ENCODE measurements around the gene GCC1.
"Not testable (repeated sequence)": the region's sequence is repeated elsewhere in the genome, so short reads cannot be mapped to it uniquely, and the experiment has no call there.

Gene GCC1

GRCh38 chr7:127580612-127581011 is 4.8 kb downstream of the GCC1 start:
- no peak for DNase-seq
- TF ChIP-seq, protein P1, sequence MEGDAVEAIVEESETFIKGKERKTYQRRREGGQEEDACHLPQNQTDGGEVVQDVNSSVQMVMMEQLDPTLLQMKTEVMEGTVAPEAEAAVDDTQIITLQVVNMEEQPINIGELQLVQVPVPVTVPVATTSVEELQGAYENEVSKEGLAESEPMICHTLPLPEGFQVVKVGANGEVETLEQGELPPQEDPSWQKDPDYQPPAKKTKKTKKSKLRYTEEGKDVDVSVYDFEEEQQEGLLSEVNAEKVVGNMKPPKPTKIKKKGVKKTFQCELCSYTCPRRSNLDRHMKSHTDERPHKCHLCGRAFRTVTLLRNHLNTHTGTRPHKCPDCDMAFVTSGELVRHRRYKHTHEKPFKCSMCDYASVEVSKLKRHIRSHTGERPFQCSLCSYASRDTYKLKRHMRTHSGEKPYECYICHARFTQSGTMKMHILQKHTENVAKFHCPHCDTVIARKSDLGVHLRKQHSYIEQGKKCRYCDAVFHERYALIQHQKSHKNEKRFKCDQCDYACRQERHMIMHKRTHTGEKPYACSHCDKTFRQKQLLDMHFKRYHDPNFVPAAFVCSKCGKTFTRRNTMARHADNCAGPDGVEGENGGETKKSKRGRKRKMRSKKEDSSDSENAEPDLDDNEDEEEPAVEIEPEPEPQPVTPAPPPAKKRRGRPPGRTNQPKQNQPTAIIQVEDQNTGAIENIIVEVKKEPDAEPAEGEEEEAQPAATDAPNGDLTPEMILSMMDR (IDR thresholded peaks at IDR 0.05), result no peak
- Mint-ChIP-seq H3K4me1 (peaks cover 30% of the 10 kb centered on the region), H3K9me3 (peaks cover 1% of the 10 kb centered on the region), H3K27me3 (ENCODE audit: low read depth, poor library complexity) (peaks cover under 1% of the 10 kb centered on the region), H3K36me3 (ENCODE audit: low read depth) (peaks cover 23% of the 10 kb centered on the region), H3K27ac (no peak overlapping the region), H3K4me3 (no peak overlapping the region)

GRCh38 chr7:127578711-127579275 is 6.6 kb downstream of the GCC1 start:
- peaks cover 23% of the 10 kb centered on the region for H3K36me3 Mint-ChIP-seq (ENCODE audit: low read depth)
- no peaks in the 10 kb centered on the region for H3K27me3 Mint-ChIP-seq (ENCODE audit: low read depth, poor library complexity)
- H3K9me3 Mint-ChIP-seq, result no peaks in the 10 kb centered on the region
- peaks cover 18% of the 10 kb centered on the region for H3K4me1 Mint-ChIP-seq
- no peak overlapping the region for H3K4me3 Mint-ChIP-seq
- peak overlapping the region; percentile 8 for H3K27ac Mint-ChIP-seq
- TF ChIP-seq, protein P1 (IDR thresholded peaks at IDR 0.05), result no peak
- DNase-seq, result no peak

- no peaks in the 10 kb centered on the region for H3K9me3 Mint-ChIP-seq
- no peak for DNase-seq
- H3K36me3 Mint-ChIP-seq (ENCODE audit: low read depth), result peaks cover 17% of the 10 kb centered on the region
- no peak overlapping the region for H3K4me3 Mint-ChIP-seq
- TF ChIP-seq, protein P1 (IDR thresholded peaks at IDR 0.05), result no peak
- H3K27ac Mint-ChIP-seq, result peak overlapping the region; percentile 8
- peaks cover 12% of the 10 kb centered on the region for H3K4me1 Mint-ChIP-seq
- no peaks in the 10 kb centered on the region for H3K27me3 Mint-ChIP-seq (ENCODE audit: low read depth, poor library complexity)
These were observed 7.2 kb downstream of the GCC1 start for GRCh38 chr7:127578036-127578684.

DNA sequence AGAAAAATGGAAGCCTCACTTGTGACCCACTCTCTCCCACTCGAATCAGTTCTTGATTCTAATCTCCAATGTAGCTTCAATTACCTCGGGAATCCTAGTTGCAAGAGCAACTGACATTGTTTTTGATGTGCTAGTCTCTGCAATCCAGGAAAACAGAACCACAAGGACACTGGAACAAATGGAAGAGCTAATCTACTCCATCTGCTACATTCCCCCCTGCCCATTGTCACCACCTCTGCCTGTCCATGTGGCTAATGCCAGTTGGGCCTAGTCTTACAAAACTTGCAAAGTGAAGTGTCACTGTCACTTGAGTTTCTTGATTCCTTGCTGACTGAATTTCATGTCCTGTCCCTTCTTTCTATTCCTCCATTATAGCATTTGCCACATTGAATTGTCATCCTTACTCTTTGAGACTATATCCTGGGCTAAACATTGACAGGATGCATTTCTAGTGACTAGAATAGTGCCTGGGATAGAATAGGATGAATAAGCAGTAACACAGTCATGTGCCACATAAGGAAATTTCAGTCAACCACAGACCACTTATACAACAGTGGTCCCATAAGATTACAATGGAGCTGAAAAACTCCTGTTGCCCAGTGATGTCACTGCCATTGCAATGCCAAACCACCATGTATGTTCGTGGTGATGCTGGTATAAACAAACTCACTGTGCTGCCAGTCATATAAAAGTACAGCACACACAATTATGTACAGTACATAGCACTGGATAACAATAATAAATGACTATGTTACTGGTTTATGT is 13.5 kb downstream of the GCC1 start:
- H3K36me3 Mint-ChIP-seq (ENCODE audit: low read depth), result peaks cover 9% of the 10 kb centered on the region
- no peaks in the 10 kb centered on the region for H3K4me1 Mint-ChIP-seq
- peaks cover 12% of the 10 kb centered on the region for H3K9me3 Mint-ChIP-seq
- no peak overlapping the region for H3K4me3 Mint-ChIP-seq
- H3K27ac Mint-ChIP-seq, result no peak overlapping the region
- DNase-seq, result no peak
- TF ChIP-seq, protein P1 (IDR thresholded peaks at IDR 0.05), result no peak
- peaks cover 3% of the 10 kb centered on the region for H3K27me3 Mint-ChIP-seq (ENCODE audit: low read depth, poor library complexity)

GRCh38 chr7:127568034-127568433 is 17.4 kb downstream of the GCC1 start:
- H3K36me3 Mint-ChIP-seq (ENCODE audit: low read depth); H3K27ac Mint-ChIP-seq: not testable (repeated sequence)
- H3K9me3 Mint-ChIP-seq, result peaks cover 21% of the 10 kb centered on the region

GRCh38 chr7:127566242-127566641 is 19.2 kb downstream of the GCC1 start:
- H3K9me3 Mint-ChIP-seq, result peaks cover 17% of the 10 kb centered on the region

More at GRCh38 chr7:127568034-127568433, 17.4 kb downstream of the GCC1 start:
- DNase-seq, H3K4me3 Mint-ChIP-seq, H3K4me1 Mint-ChIP-seq: not testable (repeated sequence)
- H3K27me3 Mint-ChIP-seq (ENCODE audit: low read depth, poor library complexity), result peaks cover 11% of the 10 kb centered on the region

More at GRCh38 chr7:127566242-127566641, 19.2 kb downstream of the GCC1 start:
- DNase-seq, result no peak
- no peaks in the 10 kb centered on the region for H3K4me1 Mint-ChIP-seq
- H3K27ac Mint-ChIP-seq, result no peak overlapping the region
- H3K27me3 Mint-ChIP-seq (ENCODE audit: low read depth, poor library complexity), result peaks cover 11% of the 10 kb centered on the region
- H3K36me3 Mint-ChIP-seq (ENCODE audit: low read depth), result peaks cover under 1% of the 10 kb centered on the region
- TF ChIP-seq, protein P1 (IDR thresholded peaks at IDR 0.05), result no peak
- H3K4me3 Mint-ChIP-seq, result no peak overlapping the region

All from nephron progenitor cell (in vitro differentiated cells).